GM18867 (cell line): ENCODE results near the gene ERAS.

Experiments used
- ATAC-seq: cut with Tn5 transposase; IDR thresholded peaks from one replicate; pipeline ENCODE4 v1.9.1; 2021; ENCODE audit warnings: mild to moderate bottlenecking, moderate library complexity; ENCODE audit not compliant: unreplicated experiment

The ERAS gene, protein sequence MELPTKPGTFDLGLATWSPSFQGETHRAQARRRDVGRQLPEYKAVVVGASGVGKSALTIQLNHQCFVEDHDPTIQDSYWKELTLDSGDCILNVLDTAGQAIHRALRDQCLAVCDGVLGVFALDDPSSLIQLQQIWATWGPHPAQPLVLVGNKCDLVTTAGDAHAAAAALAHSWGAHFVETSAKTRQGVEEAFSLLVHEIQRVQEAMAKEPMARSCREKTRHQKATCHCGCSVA

DNA sequence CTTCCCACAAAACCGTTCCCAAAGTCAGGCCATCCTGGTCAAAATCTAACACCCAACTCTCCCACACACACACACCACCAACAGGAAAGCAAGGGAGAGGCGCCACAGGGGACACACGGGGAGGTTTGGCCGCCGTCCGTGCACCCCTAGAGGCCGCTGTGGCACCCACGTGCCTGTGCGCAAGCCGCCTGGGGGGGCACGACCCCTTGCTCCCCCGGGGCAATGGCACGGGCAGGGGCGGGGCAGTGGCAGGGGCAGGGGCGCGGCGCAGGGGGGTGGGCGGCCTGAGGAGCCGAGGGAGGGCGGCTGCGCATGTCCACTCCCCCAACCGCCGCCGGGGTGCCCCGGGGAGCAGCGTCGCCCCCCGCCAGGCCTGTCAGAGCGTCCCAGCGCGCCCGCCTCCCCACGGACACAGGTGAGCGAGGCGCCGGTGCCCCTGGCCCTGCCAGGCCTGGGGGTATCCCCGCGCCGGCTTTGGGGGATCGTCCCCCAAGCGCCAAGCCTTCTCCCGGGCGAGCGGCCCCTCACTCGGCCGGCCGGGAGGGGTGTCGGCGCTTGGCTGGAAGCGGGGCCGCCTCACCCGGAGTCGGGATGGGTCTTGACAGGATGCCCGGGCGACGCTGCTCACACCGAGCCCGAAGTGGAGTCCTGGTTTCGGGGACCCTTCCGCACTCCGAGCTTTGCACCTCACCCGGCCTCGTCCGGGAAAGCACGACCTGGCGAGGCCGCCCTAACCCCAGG, at the start of gene ERAS:
Gene ERAS (plus strand): TSS at position 379 of the 741 bp plus-strand sequence. CDS start 2,611 bp downstream, outside the sequence.
- no peak for ATAC-seq

DNA sequence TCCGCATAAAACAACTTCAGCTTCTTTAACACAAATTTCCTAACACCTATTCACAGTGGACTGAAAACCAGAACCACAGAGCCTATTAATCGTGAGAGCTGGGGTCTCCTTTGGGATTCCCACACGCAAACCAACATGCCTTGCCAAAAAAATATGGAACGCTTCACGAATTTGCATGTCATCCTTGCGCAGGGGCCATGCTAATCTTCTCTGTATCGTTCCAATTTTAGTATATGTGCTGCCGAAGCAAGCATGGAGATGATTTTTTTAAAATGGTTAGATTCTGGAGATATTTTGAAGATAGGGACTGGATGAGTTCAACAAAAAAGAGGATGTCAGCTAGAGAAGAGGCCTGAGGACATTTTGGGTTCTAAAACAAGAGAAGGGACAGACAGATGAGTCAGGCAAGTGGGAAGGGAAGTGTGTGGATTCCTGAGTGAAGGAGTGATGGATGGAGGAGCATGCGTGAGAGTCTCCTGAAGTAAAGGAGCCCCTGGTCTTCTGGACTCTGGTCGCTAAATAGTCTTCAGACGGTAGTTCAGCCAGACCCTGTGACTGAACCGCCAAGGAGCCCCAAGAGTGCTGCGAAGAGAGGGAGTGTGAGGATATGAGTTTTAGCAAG, 49.4 kb upstream of the ERAS start:
- ATAC-seq, result no peak

DNA sequence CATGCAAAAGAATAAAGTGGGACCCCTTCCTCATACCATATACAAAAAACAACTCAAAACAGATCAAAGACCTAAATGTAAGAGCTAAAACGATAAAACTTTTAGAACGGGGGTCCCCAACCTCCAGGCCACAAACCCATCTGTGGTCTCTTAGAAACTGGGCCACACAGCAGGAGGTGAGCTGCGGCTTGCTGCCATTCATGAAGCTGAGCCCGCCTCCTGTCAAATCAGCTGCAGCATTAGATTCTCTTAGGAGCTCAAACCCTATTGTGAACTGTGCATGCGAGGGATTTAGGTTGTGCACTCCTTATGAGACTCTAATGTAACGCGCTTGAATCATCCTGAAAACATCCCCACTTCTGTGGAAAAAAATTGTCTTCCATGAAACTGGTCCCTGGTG, 46.9 kb upstream of the ERAS start:
- no peak for ATAC-seq

DNA sequence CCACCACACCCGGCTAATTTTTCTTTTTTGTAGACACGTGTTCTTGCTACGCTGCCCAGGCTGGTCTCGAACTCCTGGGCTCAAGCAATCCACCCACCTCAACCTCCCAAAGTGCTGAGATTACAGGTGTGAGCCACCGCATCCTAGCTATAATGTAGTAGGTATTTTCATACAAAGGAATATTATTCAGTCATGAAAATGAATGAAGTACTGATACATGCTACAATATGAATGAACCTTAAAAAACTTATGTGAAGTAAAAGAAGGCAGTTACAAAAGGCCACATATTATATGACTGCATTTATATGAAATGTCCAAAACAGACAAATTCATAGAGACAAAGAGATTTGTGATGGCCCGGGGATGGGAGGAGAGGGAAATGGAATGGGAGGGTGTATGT, 44.6 kb upstream of the ERAS start:
- ATAC-seq, result no peak

DNA sequence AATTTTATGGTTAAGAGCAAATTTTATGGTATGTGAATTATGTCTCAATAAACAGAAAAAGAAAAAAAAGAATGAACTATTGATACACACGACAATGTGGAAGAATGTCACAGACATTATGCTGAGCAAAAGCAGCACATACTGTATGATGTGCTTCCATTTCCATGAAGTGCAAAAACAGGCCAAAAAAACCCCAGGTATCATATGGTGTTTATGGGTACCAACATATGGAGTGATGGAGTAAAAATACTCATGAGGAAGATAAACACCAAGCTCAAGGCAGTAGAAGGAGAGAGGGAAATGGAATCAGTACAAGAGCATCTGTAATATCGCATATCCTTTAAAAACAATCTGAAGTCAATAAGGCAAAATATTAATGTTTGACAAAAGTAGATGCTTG, 44.1 kb upstream of the ERAS start:
- no peak for ATAC-seq

DNA sequence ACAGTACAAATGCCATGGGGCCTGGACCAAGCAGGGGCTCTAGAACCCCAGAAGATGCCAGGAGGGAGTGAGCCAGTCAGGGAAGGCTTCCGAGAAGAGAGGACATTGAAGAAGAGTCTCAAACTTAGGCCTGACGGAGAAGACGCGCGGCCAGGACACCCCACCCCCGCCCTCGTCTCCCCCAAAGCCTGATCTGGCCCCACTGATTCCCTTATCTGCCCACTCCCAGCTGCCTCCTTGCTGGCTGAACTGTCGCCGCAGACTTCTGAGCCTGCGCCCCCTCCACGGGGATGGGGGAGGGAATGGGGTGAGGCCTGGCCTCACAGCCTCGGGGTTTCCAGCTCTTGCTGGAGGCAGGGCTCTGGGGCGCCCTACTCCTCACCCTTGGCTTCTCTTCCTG, 43.5 kb upstream of the ERAS start:
- no peak for ATAC-seq

DNA sequence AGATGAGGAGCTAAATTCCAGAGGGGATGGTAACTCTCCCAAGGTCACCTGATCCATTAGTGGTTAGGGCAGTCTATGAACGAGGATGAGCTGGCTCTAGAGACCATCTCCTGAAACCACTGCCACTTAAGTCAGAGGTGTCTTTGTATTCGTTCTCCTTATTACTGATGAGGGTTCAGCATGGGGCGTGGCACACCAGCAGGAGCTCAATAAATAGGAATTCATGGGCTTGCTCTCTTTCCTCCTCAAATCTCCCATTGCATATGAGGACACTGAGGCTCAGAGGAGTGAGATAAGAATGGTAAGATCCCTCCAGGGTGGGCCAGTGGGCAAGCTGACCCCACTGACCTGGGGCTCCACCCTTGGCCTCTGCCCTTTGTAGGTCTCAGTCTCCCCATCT, 41.6 kb upstream of the ERAS start:
- ATAC-seq, result no peak

DNA sequence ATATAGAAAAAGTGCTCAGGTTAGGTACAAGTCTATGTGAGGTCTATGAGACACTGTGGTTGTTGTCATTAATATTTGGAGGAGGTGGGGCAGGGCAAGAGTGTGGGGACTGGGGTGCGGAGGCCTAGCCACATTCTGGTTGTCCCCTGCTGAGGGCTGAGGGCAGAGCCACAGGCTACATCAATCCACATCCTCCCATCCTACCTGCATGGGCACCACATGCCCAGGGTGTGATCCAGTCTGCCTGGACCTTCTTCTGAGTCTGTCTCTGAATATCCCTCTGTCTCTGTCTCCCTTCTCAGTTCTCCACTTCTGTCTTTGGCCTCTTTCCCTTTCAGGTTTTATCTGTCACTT, 41.1 kb upstream of the ERAS start:
- no peak for ATAC-seq

DNA sequence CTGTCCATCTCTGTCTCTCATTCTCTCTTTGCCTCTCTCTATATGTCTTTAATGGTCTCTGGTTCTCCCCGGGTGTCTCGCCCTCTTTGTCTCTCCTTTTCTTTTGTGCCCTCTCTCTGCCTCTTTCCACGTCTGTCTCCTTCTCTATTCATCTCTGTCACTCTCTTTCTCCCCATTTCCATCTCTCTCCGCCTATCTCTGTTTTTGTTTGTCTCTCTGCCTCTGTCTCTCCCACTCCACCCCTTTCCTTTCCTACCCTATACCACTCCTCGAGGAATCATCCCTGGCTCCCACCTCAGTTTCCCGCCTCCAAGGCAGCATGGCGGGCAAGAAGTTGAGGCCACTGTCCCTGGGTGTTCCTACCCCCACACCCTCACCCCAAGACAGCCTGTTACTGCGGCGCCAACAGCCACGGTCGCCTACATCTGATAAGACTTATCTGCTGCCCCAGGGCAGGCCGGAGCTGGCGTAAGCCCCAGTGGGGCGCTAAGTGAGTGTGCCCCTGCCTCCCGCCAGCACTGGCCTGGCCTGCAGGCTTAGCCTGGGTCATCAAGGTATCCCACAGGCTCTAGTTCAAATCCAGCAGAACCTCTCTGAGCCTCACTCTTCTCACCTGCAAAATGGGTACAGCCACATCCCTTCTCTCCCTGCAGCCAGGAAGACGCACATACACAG, 40.6 kb upstream of the ERAS start:
- no peak for ATAC-seq

DNA sequence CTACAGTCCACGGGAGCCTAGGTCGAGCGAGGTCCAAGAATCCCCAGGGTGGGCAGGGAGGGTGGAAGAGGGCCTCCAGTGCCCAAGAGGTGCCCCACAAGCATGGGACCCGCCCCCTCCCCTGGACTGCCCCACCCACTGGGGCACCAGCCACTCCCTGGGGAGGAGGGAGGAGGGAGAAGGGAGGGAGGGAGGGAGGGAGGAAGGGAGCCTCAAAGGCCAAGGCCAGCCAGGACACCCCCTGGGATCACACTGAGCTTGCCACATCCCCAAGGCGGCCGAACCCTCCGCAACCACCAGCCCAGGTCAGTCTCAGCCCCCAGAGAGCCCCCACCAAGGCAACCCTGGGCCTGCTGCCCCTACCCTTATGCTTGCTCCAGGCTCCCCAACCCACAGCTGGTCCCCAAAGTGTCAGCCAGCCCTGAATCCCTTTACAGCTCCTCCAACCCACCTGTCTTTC, 39.9 kb upstream of the ERAS start, which contains the start of gene GATA1:
Gene GATA1 (plus strand): TSS at position 250 of the 460 bp plus-strand sequence. CDS start 4,520 bp downstream, outside the sequence.
- no peak for ATAC-seq

DNA sequence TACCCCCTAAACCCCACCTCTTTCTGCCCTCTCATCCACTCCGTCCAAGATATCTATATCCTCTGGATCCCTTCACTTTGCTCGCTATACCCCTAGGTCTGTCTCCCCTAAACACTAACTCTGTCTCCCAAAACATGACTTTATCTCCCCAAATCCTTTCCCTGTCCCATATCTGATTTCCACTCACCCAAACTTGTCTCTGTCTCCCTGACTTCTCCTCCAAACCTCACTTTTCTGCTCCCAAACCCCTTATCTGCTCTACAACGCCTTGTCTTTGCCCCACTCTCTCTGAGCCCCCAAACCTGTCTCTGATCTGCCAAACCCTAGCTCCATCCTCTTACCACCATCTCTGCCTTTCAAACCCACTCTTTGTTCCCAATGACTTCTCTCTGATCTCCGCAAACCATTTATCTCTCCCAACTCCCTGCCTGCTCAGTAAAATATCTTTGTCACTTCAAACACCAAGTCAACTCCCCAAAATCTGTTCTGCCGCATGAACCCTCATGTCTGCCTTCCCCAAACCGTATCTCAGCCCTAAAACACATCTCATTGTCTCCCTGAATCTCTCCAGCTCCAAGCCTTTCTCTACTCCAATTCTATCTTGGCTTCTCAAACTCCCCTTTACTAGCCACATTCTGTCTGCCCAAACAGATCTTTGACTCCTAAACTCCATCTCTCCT, 39.3 kb upstream of the ERAS start:
- no peak for ATAC-seq

DNA sequence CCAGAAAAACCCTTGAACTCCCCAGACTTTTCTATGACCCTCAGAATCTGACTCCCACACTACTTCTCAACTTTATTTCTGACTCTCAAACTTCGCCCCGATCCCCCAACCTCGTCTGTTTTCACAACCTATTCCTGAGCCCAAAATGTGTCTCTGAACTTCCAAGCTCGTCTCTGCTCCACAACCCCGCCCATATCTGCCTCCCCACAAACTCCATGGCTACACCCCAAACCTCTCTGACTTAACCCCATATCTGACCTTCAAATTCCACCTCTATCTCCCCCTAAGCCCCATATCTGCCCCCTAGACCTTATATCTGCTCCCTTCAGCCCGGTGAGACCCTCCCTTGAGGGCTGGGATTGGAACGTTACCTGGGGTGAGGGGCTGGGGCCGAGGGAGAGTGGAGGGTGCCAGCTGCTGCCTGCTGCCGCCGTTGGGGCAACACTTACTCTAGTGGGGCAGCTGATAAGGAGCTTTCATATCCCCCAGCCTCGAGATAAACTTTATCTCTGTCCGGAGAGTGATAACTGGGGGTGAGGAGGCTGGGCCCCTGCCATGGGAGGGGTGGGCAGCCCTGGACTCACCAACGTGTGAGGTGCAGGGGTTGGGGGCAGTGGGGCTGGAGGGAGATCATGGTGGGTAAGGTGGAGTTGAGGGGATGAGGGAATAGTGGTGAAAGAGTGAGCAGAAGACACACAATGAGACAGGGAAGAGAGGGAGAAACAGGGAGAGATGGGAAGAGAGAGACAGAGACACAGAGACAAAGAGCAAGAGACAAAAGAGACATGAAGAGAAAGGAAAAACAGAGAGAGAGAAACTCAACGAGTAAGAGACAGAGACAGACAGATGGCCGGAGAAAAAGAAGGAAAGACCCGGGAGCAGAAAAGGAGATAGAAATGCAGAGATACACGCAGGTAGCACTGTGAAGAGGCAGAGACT, 38.5 kb upstream of the ERAS start:
- ATAC-seq, result no peak

DNA sequence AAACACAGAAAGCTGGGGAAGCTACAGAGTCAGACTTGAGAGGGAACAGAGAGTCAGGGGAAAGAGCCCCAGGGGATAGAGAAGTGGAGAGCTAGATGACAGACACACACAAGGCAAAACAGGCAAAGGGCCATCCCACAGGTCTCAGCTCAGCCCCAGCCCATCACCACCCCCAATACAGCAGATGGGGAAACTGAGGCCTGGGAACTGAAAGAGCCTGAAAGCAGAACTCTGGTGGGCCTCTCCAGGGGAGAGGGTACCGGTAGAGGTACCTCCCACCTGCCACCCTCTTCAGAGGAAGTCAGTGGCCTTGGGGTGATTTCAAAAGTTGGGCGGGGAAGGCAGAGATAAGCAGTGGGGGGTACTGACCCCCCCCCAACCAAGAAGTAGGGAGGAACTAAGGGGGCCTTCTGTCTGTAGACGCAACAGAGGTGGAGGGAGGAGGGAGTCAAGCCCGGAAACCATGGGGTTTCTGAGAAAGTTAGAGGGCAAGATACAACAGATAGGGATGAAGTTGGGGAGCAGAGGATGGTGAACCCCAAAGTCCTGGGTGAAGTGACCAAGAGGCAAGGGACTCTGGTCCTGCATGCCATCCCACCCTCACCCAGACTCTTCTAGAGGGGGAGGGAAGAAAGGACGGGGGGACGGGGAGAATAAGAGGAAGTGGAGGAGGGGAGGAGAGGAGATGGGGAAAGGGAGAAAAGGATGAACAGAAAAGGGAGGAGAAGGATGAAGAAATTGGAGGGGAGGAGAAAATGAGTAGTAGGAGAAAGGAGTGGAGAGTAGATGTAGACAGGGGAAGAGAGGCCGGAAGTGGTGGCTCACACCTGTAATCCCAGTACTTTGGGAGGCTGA, 36.7 kb upstream of the ERAS start:
- ATAC-seq, result no peak

DNA sequence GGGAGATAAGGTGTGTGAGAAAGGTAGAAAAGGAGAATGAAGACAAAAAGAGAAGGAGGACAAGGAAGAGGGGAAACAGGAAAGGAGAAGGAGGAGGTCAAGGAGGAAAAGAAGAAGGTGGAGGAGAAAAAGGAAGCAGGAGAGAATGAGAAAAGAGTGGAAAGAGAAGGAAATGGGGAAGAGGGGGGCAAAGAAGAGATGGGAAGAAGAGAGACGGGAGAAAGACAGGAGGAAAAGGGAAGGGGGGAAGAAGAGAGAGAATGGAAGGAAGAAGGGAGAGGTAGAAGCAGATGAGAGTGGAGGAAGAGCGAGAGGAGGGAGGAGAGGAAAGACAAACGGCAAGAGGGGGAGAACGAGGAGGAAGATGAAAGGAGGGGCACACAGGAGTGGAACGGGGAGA, 35.8 kb upstream of the ERAS start:
- ATAC-seq, result no peak

DNA sequence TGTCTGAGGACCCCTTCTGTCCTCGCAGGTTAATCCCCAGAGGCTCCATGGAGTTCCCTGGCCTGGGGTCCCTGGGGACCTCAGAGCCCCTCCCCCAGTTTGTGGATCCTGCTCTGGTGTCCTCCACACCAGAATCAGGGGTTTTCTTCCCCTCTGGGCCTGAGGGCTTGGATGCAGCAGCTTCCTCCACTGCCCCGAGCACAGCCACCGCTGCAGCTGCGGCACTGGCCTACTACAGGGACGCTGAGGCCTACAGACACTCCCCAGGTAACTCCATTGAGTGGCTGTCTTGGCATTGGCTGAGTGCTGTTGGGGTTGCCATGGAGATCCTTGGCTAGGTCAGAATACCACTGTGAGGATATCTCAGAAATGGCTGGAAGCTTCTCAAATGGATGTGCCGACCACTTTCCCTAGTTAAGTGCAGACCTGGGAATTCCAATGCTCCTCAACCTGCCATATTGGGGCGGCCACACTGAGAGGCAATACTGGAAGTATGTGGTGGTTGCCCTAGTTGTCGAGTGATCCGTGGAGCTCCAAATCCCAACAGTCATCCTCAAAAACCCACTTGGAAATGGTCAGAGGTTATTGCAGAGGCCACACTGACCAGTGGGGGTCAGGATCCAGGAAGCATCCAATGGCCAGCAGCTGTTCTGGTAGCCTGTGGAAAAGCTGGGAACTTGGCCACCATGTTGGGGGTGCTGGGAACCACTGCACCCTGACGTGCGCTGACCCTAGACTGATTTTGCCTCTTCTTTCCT, 35.1 kb upstream of the ERAS start:
- ATAC-seq, result no peak

DNA sequence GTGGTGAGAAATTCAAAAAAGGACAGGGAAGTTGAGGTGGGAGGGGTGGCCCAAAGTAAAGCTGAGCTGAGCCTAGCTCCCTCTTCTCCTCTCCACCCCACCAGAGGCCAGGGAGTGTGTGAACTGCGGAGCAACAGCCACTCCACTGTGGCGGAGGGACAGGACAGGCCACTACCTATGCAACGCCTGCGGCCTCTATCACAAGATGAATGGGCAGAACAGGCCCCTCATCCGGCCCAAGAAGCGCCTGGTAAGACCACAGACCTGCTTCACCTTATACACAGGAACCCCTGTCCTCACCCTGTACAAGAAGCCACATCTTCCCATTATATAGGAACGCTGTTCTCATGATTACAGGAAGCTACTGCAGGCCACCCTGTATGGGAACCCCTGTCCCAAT, 34.1 kb upstream of the ERAS start:
- ATAC-seq, result no peak

DNA sequence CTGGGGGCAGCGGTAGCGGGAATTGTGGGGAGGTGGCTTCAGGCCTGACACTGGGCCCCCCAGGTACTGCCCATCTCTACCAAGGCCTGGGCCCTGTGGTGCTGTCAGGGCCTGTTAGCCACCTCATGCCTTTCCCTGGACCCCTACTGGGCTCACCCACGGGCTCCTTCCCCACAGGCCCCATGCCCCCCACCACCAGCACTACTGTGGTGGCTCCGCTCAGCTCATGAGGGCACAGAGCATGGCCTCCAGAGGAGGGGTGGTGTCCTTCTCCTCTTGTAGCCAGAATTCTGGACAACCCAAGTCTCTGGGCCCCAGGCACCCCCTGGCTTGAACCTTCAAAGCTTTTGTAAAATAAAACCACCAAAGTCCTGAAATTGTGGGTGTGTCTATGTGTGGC, 32.4 kb upstream of the ERAS start:
- ATAC-seq, result no peak

DNA sequence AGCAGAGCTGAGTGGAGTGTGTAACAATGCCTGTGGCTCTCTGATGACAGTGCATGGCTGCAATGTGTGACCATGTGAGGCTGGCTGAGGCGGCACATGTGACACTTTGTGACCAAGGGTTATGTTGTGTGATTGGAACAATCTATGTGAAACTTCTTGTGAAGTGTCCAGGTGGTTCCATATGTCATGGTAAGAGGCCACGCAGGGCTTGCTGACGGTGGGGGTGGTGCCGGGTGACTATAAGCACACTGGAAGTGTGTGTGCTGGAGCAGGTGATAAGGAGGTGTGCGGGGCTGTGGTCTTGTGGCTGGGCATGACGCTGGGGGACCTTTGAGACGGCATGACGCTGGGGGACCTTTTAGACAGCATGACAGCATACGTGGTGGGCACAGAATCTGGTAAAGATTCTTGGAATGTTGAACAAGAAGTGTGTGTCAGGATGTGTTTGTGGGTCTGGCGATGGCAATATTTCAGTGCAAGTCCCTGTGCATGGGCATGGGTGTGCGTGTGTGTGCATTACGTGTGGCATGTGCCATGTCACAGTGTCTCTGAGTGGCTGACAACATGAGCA, 31.9 kb upstream of the ERAS start:
- ATAC-seq, result no peak
